Stimulated activated effector memory CD8-positive, alpha-beta T cell treated with anti-CD3 and anti-CD28 coated beads, Interleukin-12 subunit alpha, Interleukin-12 subunit beta, amount 100 ng/mL, for 72 hours (primary cell): ENCODE data around the gene TCHHL1.

Experiments
- ATAC-seq: fragments of 150-1000 bp; cut with Tn5 transposase; 2 replicates; pipeline ENCODE4 v1.10.0; 2021
- DNase-seq, 2 donors: peaks; one replicate each; pipeline ENCODE4 v3.0.0; 2021 to 2022; ENCODE audit warnings: low spot score in 2 of 2
- H3K27ac Mint-ChIP-seq: one replicate; pipeline ENCODE4 v1.8.0; 2022; ENCODE audit warnings: mild to moderate bottlenecking, mixed read lengths
- H3K36me3 Mint-ChIP-seq: one replicate; pipeline ENCODE4 v1.8.0; 2022; ENCODE audit warnings: mild to moderate bottlenecking, mixed read lengths
- H3K4me1 Mint-ChIP-seq: one replicate; pipeline ENCODE4 v1.8.0; 2022; ENCODE audit warnings: mixed read lengths
- H3K4me3 Mint-ChIP-seq: one replicate; pipeline ENCODE4 v1.8.0; 2022; ENCODE audit warnings: mild to moderate bottlenecking, mixed read lengths
- H3K9me3 Mint-ChIP-seq: one replicate; pipeline ENCODE4 v1.8.0; 2022; ENCODE audit warnings: mixed read lengths

The TCHHL1 gene

DNA sequence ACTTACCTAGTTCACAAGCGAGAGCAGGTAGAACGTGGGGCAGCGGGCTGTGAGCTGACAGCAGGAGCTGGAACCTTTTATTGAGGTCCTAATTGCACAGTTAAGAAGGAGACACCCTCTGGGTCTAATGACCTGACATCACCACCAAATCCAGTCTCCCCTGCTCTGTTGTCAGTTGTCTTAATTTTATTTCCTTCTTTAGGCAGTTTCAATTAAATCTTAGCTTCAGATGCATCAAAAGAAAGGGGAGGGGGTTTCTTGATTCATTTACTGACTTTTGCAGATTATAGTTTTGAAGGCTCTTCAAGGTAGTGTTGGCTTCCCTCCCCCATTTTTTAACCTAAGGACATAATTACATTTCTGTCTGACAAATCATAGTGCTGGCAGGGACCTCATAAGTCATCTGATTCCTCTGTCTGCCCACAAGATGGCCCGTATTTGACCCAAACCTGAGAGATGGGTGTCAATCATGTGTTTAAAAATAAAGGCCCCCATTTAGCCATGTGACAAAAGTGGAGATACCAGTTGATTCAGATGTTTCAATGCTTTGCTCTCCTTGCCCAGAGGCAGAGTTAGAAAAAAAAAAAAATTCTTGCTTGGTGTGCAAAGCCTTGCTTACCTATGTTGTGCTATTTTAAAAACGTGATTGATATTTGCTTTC is at the start of gene TCHHL1:
Gene TCHHL1 (minus strand): TSS at position 51 of the 661 bp plus-strand sequence. CDS start 921 bp downstream, outside the sequence.
- no peak within 1 kb of the TSS for H3K4me3 Mint-ChIP-seq
- DNase-seq, result no peak
- peaks cover 3% of the 10 kb centered on the region for H3K9me3 Mint-ChIP-seq
- ATAC-seq, result no peak
- H3K4me1 Mint-ChIP-seq, result no peaks in the 10 kb centered on the region
- H3K27ac Mint-ChIP-seq, result no peak within 1 kb of the TSS
- no peaks in the 10 kb centered on the region for H3K36me3 Mint-ChIP-seq

DNA sequence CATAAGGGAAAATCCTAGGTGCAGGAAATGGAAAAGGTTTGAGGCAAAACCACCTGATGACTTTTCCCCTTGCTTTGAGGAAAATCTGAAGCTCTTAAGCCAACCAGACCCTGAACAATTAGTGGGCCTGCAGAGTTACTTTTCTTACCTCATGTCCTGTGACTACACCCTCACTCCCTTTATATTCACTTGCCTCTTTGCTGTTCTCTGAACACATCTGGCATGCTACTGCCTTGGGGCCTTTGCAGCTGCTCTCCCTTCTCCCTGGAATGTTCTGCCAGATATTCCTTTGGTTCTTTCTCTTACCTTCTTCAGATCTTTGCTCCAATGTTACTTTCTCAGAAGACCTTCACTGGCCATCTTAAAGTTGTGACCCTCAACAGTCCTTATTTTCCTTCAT is 48.4 kb upstream of the TCHHL1 start:
- DNase-seq (no peak), ATAC-seq (no peak)
- Mint-ChIP-seq H3K4me3 (no peak overlapping the region), H3K9me3 (peaks cover 10% of the 10 kb centered on the region), H3K4me1 (no peaks in the 10 kb centered on the region), H3K27ac (no peak overlapping the region), H3K36me3 (no peaks in the 10 kb centered on the region)

DNA sequence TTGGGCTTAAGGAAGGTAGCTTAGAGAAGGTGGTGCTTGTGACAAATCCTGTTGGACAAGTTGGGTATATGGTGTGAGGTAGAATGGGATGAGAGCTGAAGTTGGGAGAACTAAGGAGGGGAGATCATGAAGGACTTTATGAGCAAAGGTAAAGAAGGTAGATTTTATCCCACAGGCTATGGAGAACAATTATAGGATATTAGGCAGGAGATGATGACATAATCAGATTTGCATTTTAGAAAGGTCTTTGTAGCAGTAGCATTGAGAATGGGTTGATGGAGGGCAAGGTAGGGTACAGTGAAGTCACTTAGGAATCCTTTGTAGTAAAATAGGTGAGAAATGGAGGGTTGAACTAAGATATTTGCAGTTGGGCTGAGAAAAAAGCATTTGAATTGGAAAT is 41.3 kb upstream of the TCHHL1 start:
- Mint-ChIP-seq H3K36me3 (no peaks in the 10 kb centered on the region), H3K27ac (no peak overlapping the region), H3K4me3 (no peak overlapping the region), H3K4me1 (no peaks in the 10 kb centered on the region), H3K9me3 (peaks cover 10% of the 10 kb centered on the region)
- no peak for ATAC-seq
- DNase-seq, result no peak

DNA sequence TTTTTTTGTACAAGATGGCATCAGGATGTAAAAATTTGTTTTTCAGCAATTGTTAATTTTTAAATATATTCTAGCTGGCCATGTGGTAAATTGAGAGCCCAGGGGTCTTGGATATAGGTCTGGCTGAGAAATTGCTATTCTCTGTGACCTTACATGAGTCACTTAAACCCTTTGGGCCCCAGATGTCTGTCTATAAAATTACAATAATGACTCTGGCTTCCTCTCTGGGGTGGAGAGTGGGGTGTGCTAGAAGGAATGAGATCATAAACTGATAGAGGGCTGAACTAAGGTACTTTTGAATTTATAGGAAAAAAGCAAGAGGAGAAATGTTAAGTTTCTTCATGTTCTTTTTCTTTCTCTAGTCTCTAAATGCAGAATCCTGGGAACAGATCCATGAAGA is 38.8 kb upstream of the TCHHL1 start:
- Mint-ChIP-seq H3K4me1 (no peaks in the 10 kb centered on the region), H3K9me3 (peaks cover 2% of the 10 kb centered on the region), H3K27ac (no peak overlapping the region), H3K36me3 (no peaks in the 10 kb centered on the region), H3K4me3 (no peak overlapping the region)
- DNase-seq, result no peak
- peak; percentile 50 for ATAC-seq

- no peak overlapping the region for H3K4me3 Mint-ChIP-seq
- no peak for ATAC-seq
- no peak for DNase-seq
Measured at GRCh38 chr1:152125834-152126443, 37.1 kb upstream of the TCHHL1 start.

GRCh38 chr1:152118915-152119314 is 30.1 kb upstream of the TCHHL1 start:
- no peak for DNase-seq
- no peak for ATAC-seq
- no peak overlapping the region for H3K4me3 Mint-ChIP-seq
- no peaks in the 10 kb centered on the region for H3K9me3 Mint-ChIP-seq
- H3K27ac Mint-ChIP-seq, result no peak overlapping the region
- H3K4me1 Mint-ChIP-seq, result no peaks in the 10 kb centered on the region
- no peaks in the 10 kb centered on the region for H3K36me3 Mint-ChIP-seq

More at GRCh38 chr1:152125834-152126443, 37.1 kb upstream of the TCHHL1 start:
- H3K4me1 Mint-ChIP-seq, result no peaks in the 10 kb centered on the region
- H3K27ac Mint-ChIP-seq, result no peak overlapping the region
- H3K36me3 Mint-ChIP-seq, result no peaks in the 10 kb centered on the region
- H3K9me3 Mint-ChIP-seq, result no peaks in the 10 kb centered on the region

DNA sequence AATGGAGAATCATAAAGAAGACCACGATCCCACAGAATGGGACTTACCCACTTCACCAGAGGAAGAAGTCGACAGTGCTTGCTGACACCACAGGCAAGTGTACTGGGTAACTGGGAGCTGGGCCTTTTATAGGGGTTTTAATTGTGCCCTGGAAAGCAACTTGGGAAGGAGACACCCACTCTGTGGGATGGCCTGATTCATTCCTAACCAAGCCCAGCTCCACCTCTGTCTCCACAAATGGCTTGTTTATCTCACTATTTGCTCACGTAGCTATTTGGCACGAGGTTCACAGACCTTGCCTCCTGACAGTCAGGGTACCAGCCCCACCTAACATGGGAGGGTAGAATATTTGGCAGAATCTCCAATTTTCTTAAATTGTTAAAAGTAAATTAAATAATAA is 26.5 kb upstream of the TCHHL1 start, which contains the start of gene TCHH:
Gene TCHH (minus strand): TSS at position 101 of the 400 bp plus-strand sequence. CDS start 1,364 bp downstream, outside the sequence.
- Mint-ChIP-seq H3K4me3 (no peak within 1 kb of the TSS), H3K9me3 (no peaks in the 10 kb centered on the region), H3K36me3 (no peaks in the 10 kb centered on the region), H3K27ac (no peak within 1 kb of the TSS), H3K4me1 (no peaks in the 10 kb centered on the region)
- DNase-seq, result no peak
- ATAC-seq, result no peak

DNA sequence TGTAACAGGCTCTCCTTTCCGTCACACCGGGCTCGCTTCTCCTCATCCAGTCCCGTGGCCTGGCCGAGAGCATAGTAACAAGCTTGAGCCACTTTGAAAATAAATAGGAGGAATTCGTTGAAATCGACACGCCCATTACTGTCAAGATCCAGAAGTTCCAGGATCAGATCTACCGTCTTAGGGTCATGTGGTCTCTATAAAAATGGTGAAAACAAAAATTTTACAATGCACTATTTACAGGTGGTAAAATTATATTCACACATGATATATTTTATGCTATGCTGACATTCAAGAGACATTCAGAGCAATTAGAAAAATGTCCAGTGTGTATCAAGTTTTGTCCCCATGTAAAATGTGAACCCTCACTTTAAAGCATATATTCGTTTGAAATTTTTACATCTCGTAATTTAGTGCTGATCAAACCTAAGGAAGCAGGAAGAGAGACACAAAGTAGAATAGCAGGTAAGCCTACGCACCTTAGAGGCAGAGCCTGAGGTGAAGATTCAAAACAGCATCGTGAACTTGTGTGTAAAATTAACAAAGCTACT is 24.1 kb upstream of the TCHHL1 start:
- Mint-ChIP-seq H3K4me1 (no peaks in the 10 kb centered on the region), H3K9me3 (no peaks in the 10 kb centered on the region)
- no peak for ATAC-seq

GRCh38 chr1:152112101-152112884 is 23.4 kb upstream of the TCHHL1 start:
- Mint-ChIP-seq H3K27ac (no peak overlapping the region), H3K4me3 (no peak overlapping the region), H3K36me3 (no peaks in the 10 kb centered on the region), H3K4me1 (no peaks in the 10 kb centered on the region), H3K9me3 (no peaks in the 10 kb centered on the region)
- ATAC-seq, result no peak
- peak in 1 of 2 donors; percentile 49 for DNase-seq

More for the DNA sequence above, 24.1 kb upstream of the TCHHL1 start:
- no peak for DNase-seq
- Mint-ChIP-seq H3K4me3 (no peak overlapping the region), H3K36me3 (no peaks in the 10 kb centered on the region), H3K27ac (no peak overlapping the region)

DNA sequence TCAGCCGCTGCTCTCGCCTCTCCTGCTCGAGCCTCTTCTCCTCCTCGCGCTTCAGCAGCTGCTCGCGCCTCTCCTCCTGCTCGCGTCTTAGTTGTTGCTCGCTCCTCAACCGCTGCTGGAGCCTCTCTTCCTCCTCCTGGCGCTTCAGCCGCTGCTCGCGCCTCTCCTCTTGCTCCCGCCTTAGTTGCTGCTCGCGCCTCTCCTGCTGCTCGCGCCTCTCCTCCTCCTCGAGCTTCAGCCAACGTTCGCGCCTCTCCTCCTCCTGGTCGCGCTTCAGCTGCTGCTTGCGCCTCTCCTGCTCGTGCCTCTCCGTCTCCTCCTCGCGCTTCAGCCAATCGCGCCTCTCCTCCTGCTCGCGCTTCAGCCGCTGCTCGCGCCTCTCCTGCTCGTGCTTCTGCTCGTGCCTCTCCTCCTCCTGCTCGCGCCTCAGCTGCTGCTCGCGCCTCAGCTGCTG is 22.7 kb upstream of the TCHHL1 start:
- no peak overlapping the region for H3K4me3 Mint-ChIP-seq
- peak in 1 of 2 donors; percentile 73 for DNase-seq
- no peak overlapping the region for H3K27ac Mint-ChIP-seq
- H3K4me1 Mint-ChIP-seq, result no peaks in the 10 kb centered on the region
- no peaks in the 10 kb centered on the region for H3K36me3 Mint-ChIP-seq
- peak; percentile 41 for ATAC-seq
- H3K9me3 Mint-ChIP-seq, result no peaks in the 10 kb centered on the region

DNA sequence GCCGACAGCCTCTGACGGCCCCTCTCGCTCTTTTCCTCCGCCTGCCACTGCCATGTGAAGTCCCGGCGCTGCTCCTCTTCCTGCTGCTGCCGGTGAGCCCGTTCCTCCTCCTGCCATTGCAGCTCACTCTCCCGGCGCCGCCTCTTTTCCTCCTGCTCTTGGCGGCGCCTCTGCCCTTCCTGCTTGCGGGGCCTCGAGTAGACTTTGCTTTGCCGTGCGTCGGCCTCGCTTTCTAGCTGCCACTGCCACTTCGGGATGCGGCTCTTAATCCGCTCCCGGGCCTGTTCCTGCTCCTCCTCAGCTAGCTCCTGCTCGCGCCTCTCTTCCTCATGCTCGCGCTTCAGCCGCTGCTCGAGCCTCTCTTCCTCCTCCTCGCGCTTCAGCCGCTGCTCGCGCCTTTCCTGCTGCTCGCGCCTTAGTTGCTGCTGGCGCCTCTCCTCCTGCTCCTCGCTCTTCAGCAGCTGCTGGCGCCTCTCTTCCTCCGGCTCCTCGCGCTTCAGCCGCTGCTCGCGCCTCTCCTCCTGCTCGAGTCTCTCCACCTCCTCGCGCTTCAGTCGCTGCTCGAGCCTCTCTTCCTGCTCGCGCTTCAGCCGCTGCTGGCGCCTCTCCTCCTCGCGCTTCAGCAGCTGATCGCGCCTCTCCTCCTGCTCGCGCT is 22.1 kb upstream of the TCHHL1 start:
- Mint-ChIP-seq H3K4me1 (no peaks in the 10 kb centered on the region), H3K36me3 (no peaks in the 10 kb centered on the region)
- DNase-seq, result peak in 1 of 2 donors; percentile 69

DNA sequence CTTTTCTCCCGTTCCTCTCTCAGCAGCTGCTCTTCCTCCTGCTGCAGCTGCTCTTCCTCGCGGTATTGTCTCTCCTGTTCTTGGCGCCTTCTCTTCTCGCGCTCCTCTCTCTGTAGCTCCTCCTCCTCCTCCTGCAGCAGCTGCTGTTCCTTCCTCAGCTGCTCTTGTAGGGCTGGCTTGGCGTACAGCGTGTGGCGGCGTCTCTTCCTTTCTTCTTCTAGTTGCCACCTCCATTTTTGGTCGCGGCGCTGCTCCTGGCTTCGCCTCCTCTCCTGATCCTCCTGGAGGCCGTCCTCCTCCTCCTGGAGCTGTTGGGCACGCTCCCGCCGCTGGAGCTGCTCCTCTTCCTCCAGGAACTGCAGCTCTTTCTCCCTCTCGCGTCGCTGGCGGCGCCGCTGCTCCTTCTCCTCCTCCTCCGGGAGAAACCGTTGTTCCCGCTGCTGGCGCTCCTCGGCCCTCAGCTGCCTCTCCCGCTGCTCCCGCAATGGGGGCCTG is 21.5 kb upstream of the TCHHL1 start:
- ATAC-seq (peak; percentile 77), DNase-seq (peak in 1 of 2 donors; percentile 55)
- H3K4me1 Mint-ChIP-seq, result no peaks in the 10 kb centered on the region
- H3K4me3 Mint-ChIP-seq, result no peak overlapping the region
- H3K9me3 Mint-ChIP-seq, result no peaks in the 10 kb centered on the region
- H3K36me3 Mint-ChIP-seq, result no peaks in the 10 kb centered on the region
- no peak overlapping the region for H3K27ac Mint-ChIP-seq

More for the DNA sequence above, 22.1 kb upstream of the TCHHL1 start:
- ATAC-seq, result peak; percentile 74
- Mint-ChIP-seq H3K27ac (no peak overlapping the region), H3K9me3 (no peaks in the 10 kb centered on the region), H3K4me3 (no peak overlapping the region)

DNA sequence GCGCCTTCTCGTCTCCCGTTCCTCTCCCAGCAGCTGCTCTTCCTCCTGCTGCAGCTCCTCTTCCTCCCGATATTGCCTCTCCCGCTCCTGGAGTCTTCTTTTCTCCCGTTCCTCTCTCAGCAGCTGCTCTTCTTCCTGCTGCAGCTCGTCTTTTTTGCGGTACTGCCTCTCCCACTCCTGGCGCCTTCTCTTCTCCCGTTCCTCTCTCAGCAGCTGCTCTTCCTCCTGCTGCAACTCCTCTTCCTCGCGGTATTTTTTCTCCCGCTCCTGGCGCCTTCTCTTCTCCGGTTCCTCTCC is 21.1 kb upstream of the TCHHL1 start:
- ATAC-seq (no peak), DNase-seq (no peak)
- Mint-ChIP-seq H3K4me1 (no peaks in the 10 kb centered on the region), H3K9me3 (no peaks in the 10 kb centered on the region), H3K4me3 (no peak overlapping the region), H3K27ac (no peak overlapping the region), H3K36me3 (no peaks in the 10 kb centered on the region)

GRCh38 chr1:152109231-152109997 is 20.6 kb upstream of the TCHHL1 start:
- H3K4me1 Mint-ChIP-seq, result no peaks in the 10 kb centered on the region

More at GRCh38 chr1:152109231-152109997, 20.6 kb upstream of the TCHHL1 start:
- DNase-seq, result no peak
- Mint-ChIP-seq H3K4me3 (no peak overlapping the region), H3K36me3 (no peaks in the 10 kb centered on the region), H3K27ac (no peak overlapping the region), H3K9me3 (no peaks in the 10 kb centered on the region)
- ATAC-seq, result no peak
